IMR-90 (cell line): ENCODE measurements around the gene FBXO4. TPM values are rescaled to one million over a fixed set of nuclear protein-coding genes. Genes with fewer than 3 reads are reported as not detected.

Experiments
- ATAC-seq: fragments of 200-7000 bp; cut with Tn5 transposase; 2 replicates; pipeline ENCODE4 v1.9.1; 2020; ENCODE audit warnings: low read depth, mild to moderate bottlenecking, moderate library complexity
- BruUV-seq: library from RNA; stranded (reverse); fragments of 400-500 nt; replicated peaks from 2 replicates; lab custom pipeline; 2021; lab: Mats Ljungman, UMichigan
- CTCF ChIA-PET: fragments of 300-600 bp; formaldehyde crosslinking; extraction: SDS; loops from one replicate; lab custom pipeline; 2021; ENCODE audit warnings: antibody characterized with exemption; lab: Yijun Ruan, JAX
- POLR2A ChIA-PET: fragments of 300-600 bp; sonication (Branson Sonifier 250); formaldehyde crosslinking; loops from one replicate; lab custom pipeline; 2022; ENCODE audit warnings: antibody characterized with exemption; ENCODE audit not compliant: unreplicated experiment; lab: Charles Lee
- DNase-seq: peaks from one replicate; pipeline ENCODE4 v3.0.0; 2013
- H2AFZ ChIP-seq: replicated peaks from 2 replicates; pipeline ENCODE3; 2013; ENCODE audit warnings: low read length, mild to moderate bottlenecking; ENCODE audit not compliant: poor library complexity
- H2AK5ac ChIP-seq: 2 replicates; pipeline ENCODE4 v1.6.1; 2013; ENCODE audit warnings: low read depth, low read length, inconsistent platforms
- H2AK9ac ChIP-seq: replicated peaks from 2 replicates; pipeline ENCODE3; 2013; ENCODE audit warnings: mild to moderate bottlenecking, low read depth, low read length, moderate library complexity; ENCODE audit not compliant: poor library complexity
- H2BK120ac ChIP-seq: 2 replicates; pipeline ENCODE4 v1.6.1; 2013; ENCODE audit warnings: low read depth, low read length, inconsistent platforms
- H2BK15ac ChIP-seq: 3 replicates; pipeline ENCODE4 v1.6.1; 2013; ENCODE audit warnings: low read depth, low read length, inconsistent platforms
- H2BK20ac ChIP-seq: 2 replicates; pipeline ENCODE4 v1.6.1; 2013; ENCODE audit warnings: low read depth, mild to moderate bottlenecking, inconsistent platforms, low read length, moderate library complexity
- H2BK5ac ChIP-seq: 2 replicates; pipeline ENCODE4 v1.6.1; 2013; ENCODE audit warnings: mild to moderate bottlenecking, low read depth, low read length, inconsistent platforms; ENCODE audit not compliant: poor library complexity, severe bottlenecking
- H3K14ac ChIP-seq: replicated peaks from 2 replicates; pipeline ENCODE4 v1.6.1; 2013; ENCODE audit warnings: low read depth, low read length, inconsistent platforms
- H3K18ac ChIP-seq: 2 replicates; pipeline ENCODE4 v1.6.1; 2013; ENCODE audit warnings: low read depth, low read length, control low read depth
- H3K23ac ChIP-seq: 2 replicates; pipeline ENCODE4 v1.6.1; 2013; ENCODE audit warnings: low read depth, low read length, inconsistent platforms
- H3K27ac ChIP-seq: 2 replicates; pipeline ENCODE4 v1.5.1; 2013; ENCODE audit warnings: mild to moderate bottlenecking, control low read depth, low read length; ENCODE audit not compliant: insufficient read depth
- H3K27me3 ChIP-seq: 2 replicates; pipeline ENCODE4 v1.6.1; 2013; ENCODE audit warnings: low read length; ENCODE audit not compliant: control insufficient read depth, insufficient read depth
- H3K36me3 ChIP-seq: 2 replicates; pipeline ENCODE4 v1.6.1; 2013; ENCODE audit warnings: low read length, mixed read lengths; ENCODE audit not compliant: control insufficient read depth, insufficient read depth
- H3K4ac ChIP-seq: 2 replicates; pipeline ENCODE4 v1.6.1; 2013; ENCODE audit warnings: low read depth, low read length, inconsistent platforms
- H3K4me1 ChIP-seq: 2 replicates; pipeline ENCODE4 v1.6.1; 2013; ENCODE audit warnings: low read length, mixed read lengths; ENCODE audit not compliant: control insufficient read depth, insufficient read depth
- H3K4me2 ChIP-seq: 2 replicates; pipeline ENCODE4 v1.6.1; 2013; ENCODE audit warnings: low read depth, mild to moderate bottlenecking, control low read depth, low read length, moderate library complexity
- H3K4me3 ChIP-seq: 2 replicates; pipeline ENCODE4 v1.5.1; 2013; ENCODE audit warnings: low read depth, mild to moderate bottlenecking, control low read depth, low read length, moderate library complexity; ENCODE audit not compliant: insufficient read depth
- H3K56ac ChIP-seq: 2 replicates; pipeline ENCODE4 v1.6.1; 2013; ENCODE audit warnings: low read length, inconsistent platforms; ENCODE audit not compliant: insufficient read depth; ENCODE audit errors: extremely low read depth
- H3K79me1 ChIP-seq, 2 experiments: 2 replicates each; pipeline ENCODE4 v1.6.1; 2013; ENCODE audit warnings: low read length in 2 of 2, inconsistent platforms in 1 of 2, low read depth in 1 of 2
- H3K9ac ChIP-seq: 2 replicates; pipeline ENCODE4 v1.6.1; 2013; ENCODE audit warnings: low read depth, low read length, control low read depth
- H3K9me1 ChIP-seq: 2 replicates; pipeline ENCODE4 v1.6.1; 2013; ENCODE audit warnings: low read length, inconsistent platforms; ENCODE audit not compliant: insufficient read depth
- H3K9me3 ChIP-seq: 2 replicates; pipeline ENCODE4 v1.6.1; 2013; ENCODE audit warnings: low read length; ENCODE audit not compliant: control insufficient read depth, insufficient read depth
- H4K20me1 ChIP-seq: 2 replicates; pipeline ENCODE4 v1.6.1; 2013; ENCODE audit warnings: low read length, inconsistent platforms; ENCODE audit not compliant: insufficient read depth
- H4K5ac ChIP-seq: 2 replicates; pipeline ENCODE4 v1.6.1; 2013; ENCODE audit warnings: mild to moderate bottlenecking, low read depth, low read length, control low read depth
- H4K8ac ChIP-seq, 2 experiments: 2 replicates each; pipeline ENCODE4 v1.6.1; 2013; ENCODE audit warnings: low read depth in 2 of 2, low read length in 2 of 2, control low read depth in 1 of 2, inconsistent platforms in 1 of 2
- H4K91ac ChIP-seq: 2 replicates; pipeline ENCODE4 v1.6.1; 2013; ENCODE audit warnings: low read depth, low read length, inconsistent platforms; ENCODE audit not compliant: insufficient read depth
- BHLHE40 ChIP-seq: fragments of 150-350 bp; IDR thresholded peaks from 2 replicates; pipeline ENCODE4 v1.6.1; 2016; ENCODE audit warnings: mild to moderate bottlenecking, low read depth, low read length
- CEBPB ChIP-seq: IDR thresholded peaks from 2 replicates; pipeline ENCODE4 v1.6.1; 2012; ENCODE audit warnings: low read depth, low read length, improper control_type of control experiment
- CHD1 ChIP-seq: IDR thresholded peaks from 2 replicates; pipeline ENCODE4 v1.6.1; 2012; ENCODE audit warnings: low read depth, low read length, improper control_type of control experiment
- FOS ChIP-seq: fragments of 150-350 bp; IDR thresholded peaks from 2 replicates; pipeline ENCODE4 v1.6.1; 2016; ENCODE audit warnings: low read depth, low read length
- MAFK ChIP-seq: IDR thresholded peaks from 2 replicates; pipeline ENCODE4 v1.6.1; 2012; ENCODE audit warnings: low read depth, low read length, improper control_type of control experiment
- MAZ ChIP-seq: IDR thresholded peaks from 2 replicates; pipeline ENCODE4 v1.6.1; 2012; ENCODE audit warnings: low read depth, mild to moderate bottlenecking, low read length, improper control_type of control experiment, moderate library complexity, borderline replicate concordance
- MXI1 ChIP-seq: IDR thresholded peaks from 2 replicates; pipeline ENCODE4 v1.6.1; 2012; ENCODE audit warnings: low read depth, mild to moderate bottlenecking, low read length, moderate library complexity, borderline replicate concordance
- NFE2L2 ChIP-seq: fragments of 150-350 bp; IDR thresholded peaks from 2 replicates; pipeline ENCODE4 v1.6.1; 2016; ENCODE audit warnings: low read depth, mild to moderate bottlenecking, low read length
- POLR2A ChIP-seq: IDR thresholded peaks from 2 replicates; pipeline ENCODE4 v1.6.1; 2012; ENCODE audit warnings: mild to moderate bottlenecking, low read depth, low read length
- RAD21 ChIP-seq: IDR thresholded peaks from 2 replicates; pipeline ENCODE4 v1.6.1; 2012; ENCODE audit warnings: low read length, improper control_type of control experiment
- RCOR1 ChIP-seq: IDR thresholded peaks from 2 replicates; pipeline ENCODE4 v1.6.1; 2012; ENCODE audit warnings: mild to moderate bottlenecking, low read length, improper control_type of control experiment; ENCODE audit not compliant: insufficient replicate concordance
- RFX5 ChIP-seq: IDR thresholded peaks from 2 replicates; pipeline ENCODE4 v1.8.0; 2012; ENCODE audit warnings: low read depth, mild to moderate bottlenecking, low read length, moderate library complexity
- SMC3 ChIP-seq: fragments of 150-350 bp; IDR thresholded peaks from 2 replicates; pipeline ENCODE4 v1.6.1; 2016; ENCODE audit warnings: low read depth, mild to moderate bottlenecking, antibody characterized with exemption, low read length, moderate library complexity
- WGBS, 2 experiments: methylation state at CpG; one replicate each; pipeline versions ENCODE4 v1.1.5 to v1.1.7; 2013; ENCODE audit warnings: missing lambda C conversion rate in 2 of 2; ENCODE audit not compliant: insufficient read length in 1 of 2; ENCODE audit errors: extremely low coverage in 2 of 2; 5-methylcytosine and 5-hydroxymethylcytosine counted together
- dilution Hi-C: fragments of 300-500 bp; cut with HindIII; formaldehyde crosslinking; loops from one replicate; pipeline ENCODE4 v1.14.3; 2018; ENCODE audit warnings: low sequenced_read_pairs; ENCODE audit not compliant: unreplicated experiment
- in situ Hi-C: fragments of 300-500 bp; cut with MboI; formaldehyde crosslinking; loops from 3 replicates; pipeline ENCODE4 v1.14.3; 2019; ENCODE audit warnings: low sequenced_read_pairs, inconsistent platforms, mixed read lengths
- intact Hi-C: fragments of 100-400 bp; cut with micrococcal nuclease; formaldehyde crosslinking; loops from 2 replicates; pipeline ENCODE4 v1.10.0; 2022
- polyA plus RNA-seq, 3 experiments: library from polyadenylated mRNA; depleted of rRNA; stranded (reverse); fragments of >200 nt; gene quantifications; 2 replicates each; pipeline ENCODE4 v1.2.3, GENCODE V29; 2012; ENCODE audit warnings: low replicate concordance in 1 of 3
- total RNA-seq: library from RNA; depleted of rRNA; stranded (reverse); fragments of >200 nt; gene quantifications from 2 replicates; pipeline ENCODE4 v1.2.3, GENCODE V29; 2012
- TF ChIP-seq, protein P1 (sequence below): fragments of 150-350 bp; IDR thresholded peaks from 2 replicates; pipeline ENCODE4 v1.6.1; 2017; ENCODE audit warnings: mild to moderate bottlenecking, antibody characterized with exemption, low read length, low read depth
- TF ChIP-seq, protein P2 (sequence below): fragments of 150-350 bp; IDR thresholded peaks from 2 replicates; pipeline ENCODE4 v1.6.1; 2016; ENCODE audit warnings: low read depth, mild to moderate bottlenecking, low read length, moderate library complexity, borderline replicate concordance
- TF ChIP-seq, protein P3 (sequence below): conservative IDR thresholded peaks from 2 replicates; pipeline ENCODE4 v1.5.1; 2012; ENCODE audit warnings: mild to moderate bottlenecking, low read depth, low read length, improper control_type of control experiment

The FBXO4 gene
- total and polyA plus RNA-seq, 2 of the 4 experiments (the other 2 are of a cell fraction), result 3.5 to 4.1 TPM

DNA sequence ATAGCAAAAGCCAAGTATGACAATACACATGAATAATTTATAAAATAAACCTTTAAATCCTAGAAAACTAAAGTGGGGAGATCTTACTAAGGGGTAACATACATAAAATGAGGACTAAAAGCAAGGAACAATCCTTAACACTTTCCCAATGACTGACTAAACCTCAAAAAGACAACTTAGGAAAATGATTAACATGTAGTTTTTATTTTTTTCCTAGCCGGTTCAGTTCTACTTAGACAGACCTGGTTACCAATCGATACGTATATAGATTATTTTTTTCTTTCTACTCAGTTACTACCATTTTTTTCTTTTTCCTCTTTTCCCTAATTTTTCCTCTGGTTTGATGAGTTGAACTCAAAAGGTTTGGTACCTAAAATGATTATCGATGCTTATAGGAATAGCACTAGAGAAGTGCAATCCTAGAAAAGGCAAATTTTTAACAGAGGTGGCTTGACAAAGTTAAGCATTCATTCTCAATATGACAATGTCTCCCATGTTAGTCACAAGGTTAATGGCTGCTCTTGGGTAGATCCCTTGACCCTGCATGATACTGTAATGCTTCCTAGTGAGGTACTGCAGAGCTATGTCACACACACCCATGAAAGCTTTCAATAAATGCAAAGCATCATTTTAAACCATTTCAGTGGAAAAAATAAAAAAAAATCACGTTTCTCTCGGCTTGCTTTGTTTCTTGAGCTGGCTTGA lies 41.5 kb downstream of the FBXO4 start:
- Histone ChIP-seq H3K9me3 (no peaks in the 10 kb centered on the region), H2BK120ac (no peak overlapping the region), H2AK9ac (no peak overlapping the region), H2BK5ac (no peak overlapping the region), H3K9me1 (no peaks in the 10 kb centered on the region), H3K56ac (no peak overlapping the region), H4K20me1 (no peaks in the 10 kb centered on the region), H3K14ac (no peak overlapping the region), H3K18ac (no peak overlapping the region), H3K27me3 (no peaks in the 10 kb centered on the region), H3K9ac (no peak overlapping the region), H3K27ac (no peak overlapping the region), H2AK5ac (no peak overlapping the region), H4K8ac (no peak overlapping the region), H3K79me1 (no peaks in the 10 kb centered on the region), H3K36me3 (no peaks in the 10 kb centered on the region), H3K4ac (no peak overlapping the region), H3K4me3 (no peak overlapping the region), H2BK15ac (no peak overlapping the region), H4K91ac (no peak overlapping the region), H3K4me2 (no peak overlapping the region), H4K5ac (no peak overlapping the region), H2AFZ (no peak overlapping the region), H3K23ac (no peak overlapping the region), H3K4me1 (no peaks in the 10 kb centered on the region), H2BK20ac (no peak overlapping the region)
- no CpG with 5 or more reads among the region's 6 CpGs for WGBS, 2 experiments
- in situ Hi-C loops (no loop called here), dilution Hi-C loops (no loop called here), intact Hi-C loops (no loop called here)
- DNase-seq (no peak), ATAC-seq (no peak)
- BruUV-seq, result no TSS peak
- POLR2A ChIA-PET, result no interaction called here
- TF ChIP-seq NFE2L2 (no peak), POLR2A (no peak), MAZ (no peak), SMC3 (no peak), RFX5 (no peak), FOS (no peak), MAFK (no peak), MXI1 (no peak), RCOR1 (no peak), CEBPB (no peak), BHLHE40 (no peak), RAD21 (no peak), CHD1 (no peak)
- TF ChIP-seq, protein P1, sequence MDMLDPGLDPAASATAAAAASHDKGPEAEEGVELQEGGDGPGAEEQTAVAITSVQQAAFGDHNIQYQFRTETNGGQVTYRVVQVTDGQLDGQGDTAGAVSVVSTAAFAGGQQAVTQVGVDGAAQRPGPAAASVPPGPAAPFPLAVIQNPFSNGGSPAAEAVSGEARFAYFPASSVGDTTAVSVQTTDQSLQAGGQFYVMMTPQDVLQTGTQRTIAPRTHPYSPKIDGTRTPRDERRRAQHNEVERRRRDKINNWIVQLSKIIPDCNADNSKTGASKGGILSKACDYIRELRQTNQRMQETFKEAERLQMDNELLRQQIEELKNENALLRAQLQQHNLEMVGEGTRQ, result no peak
- TF ChIP-seq, protein P2, sequence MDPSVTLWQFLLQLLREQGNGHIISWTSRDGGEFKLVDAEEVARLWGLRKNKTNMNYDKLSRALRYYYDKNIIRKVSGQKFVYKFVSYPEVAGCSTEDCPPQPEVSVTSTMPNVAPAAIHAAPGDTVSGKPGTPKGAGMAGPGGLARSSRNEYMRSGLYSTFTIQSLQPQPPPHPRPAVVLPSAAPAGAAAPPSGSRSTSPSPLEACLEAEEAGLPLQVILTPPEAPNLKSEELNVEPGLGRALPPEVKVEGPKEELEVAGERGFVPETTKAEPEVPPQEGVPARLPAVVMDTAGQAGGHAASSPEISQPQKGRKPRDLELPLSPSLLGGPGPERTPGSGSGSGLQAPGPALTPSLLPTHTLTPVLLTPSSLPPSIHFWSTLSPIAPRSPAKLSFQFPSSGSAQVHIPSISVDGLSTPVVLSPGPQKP, result no peak
- TF ChIP-seq, protein P3, sequence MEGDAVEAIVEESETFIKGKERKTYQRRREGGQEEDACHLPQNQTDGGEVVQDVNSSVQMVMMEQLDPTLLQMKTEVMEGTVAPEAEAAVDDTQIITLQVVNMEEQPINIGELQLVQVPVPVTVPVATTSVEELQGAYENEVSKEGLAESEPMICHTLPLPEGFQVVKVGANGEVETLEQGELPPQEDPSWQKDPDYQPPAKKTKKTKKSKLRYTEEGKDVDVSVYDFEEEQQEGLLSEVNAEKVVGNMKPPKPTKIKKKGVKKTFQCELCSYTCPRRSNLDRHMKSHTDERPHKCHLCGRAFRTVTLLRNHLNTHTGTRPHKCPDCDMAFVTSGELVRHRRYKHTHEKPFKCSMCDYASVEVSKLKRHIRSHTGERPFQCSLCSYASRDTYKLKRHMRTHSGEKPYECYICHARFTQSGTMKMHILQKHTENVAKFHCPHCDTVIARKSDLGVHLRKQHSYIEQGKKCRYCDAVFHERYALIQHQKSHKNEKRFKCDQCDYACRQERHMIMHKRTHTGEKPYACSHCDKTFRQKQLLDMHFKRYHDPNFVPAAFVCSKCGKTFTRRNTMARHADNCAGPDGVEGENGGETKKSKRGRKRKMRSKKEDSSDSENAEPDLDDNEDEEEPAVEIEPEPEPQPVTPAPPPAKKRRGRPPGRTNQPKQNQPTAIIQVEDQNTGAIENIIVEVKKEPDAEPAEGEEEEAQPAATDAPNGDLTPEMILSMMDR, result no peak
- CTCF ChIA-PET, result no interaction called here
